Endothelial cell of umbilical vein (primary cell): ENCODE data around the gene TEX55. TPM values are rescaled to one million over a fixed set of nuclear protein-coding genes. Genes with fewer than 3 reads are reported as not detected.

Experiments
- BruUV-seq: library from RNA; stranded (reverse); fragments of 400-500 nt; replicated peaks from 2 replicates; lab custom pipeline; 2021; lab: Mats Ljungman, UMichigan
- CTCF ChIA-PET: fragments of 300-600, 350-600 bp; sonication (Branson Sonifier 250); formaldehyde crosslinking; loops from one replicate; lab custom pipeline; 2021; ENCODE audit warnings: antibody characterized with exemption, inconsistent platforms; lab: Charles Lee
- POLR2A ChIA-PET: fragments of 300-600, 350-600 bp; sonication (Branson Sonifier 250); formaldehyde crosslinking; loops from one replicate; lab custom pipeline; 2021; ENCODE audit warnings: antibody characterized with exemption, inconsistent platforms; lab: Charles Lee
- DNase-seq: peaks from one replicate; pipeline ENCODE4 v3.0.0-alpha.2; 2011; ENCODE audit warnings: low read depth, low spot score
- FAIRE-seq: peaks from 2 replicates; lab custom pipeline; 2011; peaks lifted over from hg19 to GRCh38; lab: Jason Lieb, UNC
- H2AFZ ChIP-seq: 2 replicates; pipeline ENCODE4 v1.6.0; 2012; ENCODE audit warnings: low read depth, low read length, control low read depth, inconsistent platforms
- H3K27ac ChIP-seq: 2 replicates; pipeline ENCODE4 v1.5.1; 2011; ENCODE audit warnings: low read depth, mild to moderate bottlenecking, control low read depth, low read length, moderate library complexity; ENCODE audit not compliant: insufficient read depth
- H3K27me3 ChIP-seq, 2 experiments: 2 replicates each; pipeline versions ENCODE4 v1.6.0 to v1.6.1; 2011; ENCODE audit warnings: low read length in 2 of 2, mixed read lengths in 1 of 2; ENCODE audit not compliant: control insufficient read depth in 2 of 2, insufficient read depth in 2 of 2
- H3K36me3 ChIP-seq, 2 experiments: 2 replicates in 1 of 2; 3 replicates in 1 of 2; pipeline ENCODE4 v1.5.1; 2011; ENCODE audit warnings: low read length in 2 of 2, mild to moderate bottlenecking in 1 of 2, moderate library complexity in 1 of 2; ENCODE audit not compliant: control insufficient read depth in 2 of 2, insufficient read depth in 2 of 2; ENCODE audit errors: extremely low read depth in 1 of 2
- H3K4me1 ChIP-seq: 3 replicates; pipeline ENCODE4 v1.5.1; 2011; ENCODE audit warnings: mild to moderate bottlenecking, low read length; ENCODE audit not compliant: control insufficient read depth, insufficient read depth; ENCODE audit errors: extremely low read depth
- H3K4me2 ChIP-seq: 2 replicates; pipeline ENCODE4 v1.6.1; 2011; ENCODE audit warnings: low read length, control low read depth, mixed read lengths; ENCODE audit not compliant: insufficient read depth
- H3K4me3 ChIP-seq, 3 experiments: fragments of 200-600 bp in 1 of 3; sonication (generic), shearing (Covaris generic) in 1 of 3; replicated peaks in 1 of 3; 2 replicates each; pipeline ENCODE4 v1.5.1; 2011 to 2016; ENCODE audit warnings: control low read depth in 3 of 3, low read length in 3 of 3, mild to moderate bottlenecking in 2 of 3, inconsistent platforms in 1 of 3, low read depth in 1 of 3, moderate library complexity in 1 of 3; ENCODE audit not compliant: insufficient read depth in 1 of 3
- H3K79me2 ChIP-seq: 2 replicates; pipeline ENCODE4 v1.6.0; 2012; ENCODE audit warnings: low read length, inconsistent platforms; ENCODE audit not compliant: control insufficient read depth, insufficient read depth
- H3K9ac ChIP-seq: replicated peaks from 2 replicates; pipeline ENCODE3; 2011; ENCODE audit warnings: low read length, control low read depth; ENCODE audit not compliant: insufficient read depth; ENCODE audit errors: extremely low read depth
- H3K9me1 ChIP-seq: replicated peaks from 3 replicates; pipeline ENCODE4 v1.6.0; 2011; ENCODE audit warnings: mild to moderate bottlenecking, low read length; ENCODE audit not compliant: control insufficient read depth, insufficient read depth; ENCODE audit errors: extremely low read depth
- H3K9me3 ChIP-seq: replicated peaks from 2 replicates; pipeline ENCODE4 v1.5.1; 2012; ENCODE audit warnings: low read length, inconsistent platforms; ENCODE audit not compliant: control insufficient read depth, insufficient read depth
- H4K20me1 ChIP-seq: replicated peaks from 2 replicates; pipeline ENCODE3; 2011; ENCODE audit warnings: mild to moderate bottlenecking, low read length; ENCODE audit not compliant: control insufficient read depth, insufficient read depth; ENCODE audit errors: extremely low read depth
- EZH2 ChIP-seq: IDR thresholded peaks from 2 replicates; pipeline ENCODE4 v1.6.1; 2012; ENCODE audit warnings: borderline replicate concordance, low read depth, mild to moderate bottlenecking, moderate library complexity, low read length, inconsistent platforms; ENCODE audit not compliant: severe bottlenecking
- FOS ChIP-seq: IDR thresholded peaks from 2 replicates; pipeline ENCODE4 v1.6.1; 2011; ENCODE audit warnings: mild to moderate bottlenecking, low read length, moderate library complexity, borderline replicate concordance; ENCODE audit not compliant: insufficient read depth
- GATA2 ChIP-seq: IDR thresholded peaks from 2 replicates; pipeline ENCODE4 v1.7.0; 2011; ENCODE audit warnings: low read depth, mild to moderate bottlenecking, moderate library complexity, mixed read lengths, low read length; ENCODE audit not compliant: insufficient read length, insufficient read depth
- JUN ChIP-seq: IDR thresholded peaks from 2 replicates; pipeline ENCODE4 v1.6.1; 2011; ENCODE audit warnings: borderline replicate concordance, low read depth; ENCODE audit not compliant: insufficient read length, insufficient read depth
- MYC ChIP-seq: IDR thresholded peaks from one replicate; pipeline ENCODE4 v1.6.1; 2011; ENCODE audit warnings: mild to moderate bottlenecking, low read depth, low read length
- POLR2A ChIP-seq: IDR thresholded peaks from 2 replicates; pipeline ENCODE4 v1.6.1; 2012; ENCODE audit warnings: low read depth, mild to moderate bottlenecking, control low read depth, low read length
- POLR2AphosphoS5 ChIP-seq: IDR thresholded peaks from 2 replicates; pipeline ENCODE4 v1.6.1; 2012; ENCODE audit warnings: low read depth, mild to moderate bottlenecking, control low read depth, low read length, moderate library complexity; ENCODE audit not compliant: insufficient read depth
- dilution Hi-C: fragments of 300-500 bp; cut with MboI; formaldehyde crosslinking; loops from one replicate; pipeline ENCODE4 v1.15.0; 2019; ENCODE audit warnings: low sequenced_read_pairs; ENCODE audit not compliant: extremely low pct_ligation_motif_present
- intact Hi-C: fragments of 100-400 bp; cut with micrococcal nuclease; formaldehyde crosslinking; loops from one replicate; pipeline ENCODE4 v1.10.0; 2022
- polyA plus RNA-seq, 4 experiments: library from polyadenylated mRNA; depleted of rRNA in 3 of 4; stranded (reverse) in 3 of 4; unstranded in 1 of 4; fragments of >200 nt; gene quantifications; 2 replicates each; pipeline versions ENCODE4 v1.2.1 to v1.2.3, GENCODE V29; 2011 to 2012; ENCODE audit warnings: missing spikeins in 1 of 4
- total RNA-seq: library from RNA; stranded (reverse); gene quantifications from 2 replicates; pipeline ENCODE4 v1.2.3, GENCODE V29; 2021
- TF ChIP-seq, protein P1 (sequence below): IDR thresholded peaks from 2 replicates; pipeline ENCODE4 v1.6.1; 2011; ENCODE audit not compliant: insufficient read depth, insufficient read length
- TF ChIP-seq, protein P2 (sequence below), 2 donors: IDR thresholded peaks; 1 replicate in 1 of 2; 2 replicates in 1 of 2; pipeline ENCODE4 v1.5.1; 2011; ENCODE audit warnings: low read length in 2 of 2, mild to moderate bottlenecking in 2 of 2, moderate library complexity in 2 of 2, control low read depth in 1 of 2, inconsistent platforms in 1 of 2, low read depth in 1 of 2; ENCODE audit not compliant: insufficient read depth in 1 of 2; ENCODE audit errors: extremely low read depth in 1 of 2

Gene TEX55
- total and polyA plus RNA-seq, 2 donors (not counting 3 experiments of a cell fraction or from before 2014, with no cell fraction given) = not detected

DNA sequence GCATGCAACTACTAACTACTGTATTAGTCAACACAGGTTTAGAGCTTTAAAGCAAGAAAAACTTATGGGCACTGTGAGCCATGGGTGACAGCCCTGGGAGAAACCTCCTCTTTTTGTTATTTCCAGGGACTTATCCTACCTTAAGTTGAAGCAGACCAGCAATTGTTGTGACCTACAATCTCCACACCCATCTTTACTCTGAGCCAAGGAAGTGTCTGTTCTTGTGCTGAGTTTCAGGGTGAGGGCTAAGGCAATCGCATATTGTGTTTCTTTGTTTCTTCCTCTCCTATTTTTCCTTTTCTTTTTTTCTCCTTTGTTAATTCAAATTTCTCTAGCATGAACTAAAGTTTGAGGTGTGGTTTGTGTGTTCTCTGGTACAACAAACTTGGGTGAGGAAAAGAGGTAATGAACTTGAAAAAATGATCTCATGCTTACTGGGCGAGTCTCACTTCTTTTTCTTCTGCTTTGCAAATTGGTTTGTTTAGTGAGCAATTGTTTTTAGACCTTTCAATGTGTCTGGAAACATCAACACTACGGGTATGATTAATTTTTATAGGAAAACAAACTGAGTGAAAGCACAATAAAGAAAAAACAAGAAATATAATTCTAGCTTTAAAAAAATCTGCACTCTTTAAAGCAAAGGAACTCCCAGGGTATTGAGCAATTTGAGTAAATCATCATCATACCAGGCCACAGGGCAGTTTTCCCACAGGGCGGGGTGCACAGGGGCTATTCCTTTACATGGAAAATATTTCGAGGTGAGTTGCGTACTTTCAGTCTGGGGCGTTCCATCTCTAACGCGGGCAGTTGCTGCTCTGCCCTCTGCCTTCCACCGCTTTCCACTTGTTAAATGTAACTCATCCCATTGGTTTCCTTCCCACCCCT lies 30.1 kb downstream of the TEX55 start:
- Histone ChIP-seq H3K36me3 (no peaks in the 10 kb centered on the region), H3K9me3 (no peaks in the 10 kb centered on the region), H3K9ac (no peak overlapping the region), H3K27ac (no peak overlapping the region), H3K79me2 (no peaks in the 10 kb centered on the region), H4K20me1 (no peaks in the 10 kb centered on the region), H3K27me3 (peaks cover 10 to 11% of the 10 kb centered on the region in 2 experiments), H2AFZ (no peak overlapping the region), H3K4me2 (no peak overlapping the region), H3K4me1 (no peaks in the 10 kb centered on the region), H3K4me3 (no peak overlapping the region), H3K9me1 (no peaks in the 10 kb centered on the region)
- dilution Hi-C loops = no loop called here
- no peak for TF ChIP-seq POLR2A
- TF ChIP-seq MYC = no peak
- TF ChIP-seq, protein P1, sequence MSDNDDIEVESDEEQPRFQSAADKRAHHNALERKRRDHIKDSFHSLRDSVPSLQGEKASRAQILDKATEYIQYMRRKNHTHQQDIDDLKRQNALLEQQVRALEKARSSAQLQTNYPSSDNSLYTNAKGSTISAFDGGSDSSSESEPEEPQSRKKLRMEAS = no peak
- TF ChIP-seq, protein P2, sequence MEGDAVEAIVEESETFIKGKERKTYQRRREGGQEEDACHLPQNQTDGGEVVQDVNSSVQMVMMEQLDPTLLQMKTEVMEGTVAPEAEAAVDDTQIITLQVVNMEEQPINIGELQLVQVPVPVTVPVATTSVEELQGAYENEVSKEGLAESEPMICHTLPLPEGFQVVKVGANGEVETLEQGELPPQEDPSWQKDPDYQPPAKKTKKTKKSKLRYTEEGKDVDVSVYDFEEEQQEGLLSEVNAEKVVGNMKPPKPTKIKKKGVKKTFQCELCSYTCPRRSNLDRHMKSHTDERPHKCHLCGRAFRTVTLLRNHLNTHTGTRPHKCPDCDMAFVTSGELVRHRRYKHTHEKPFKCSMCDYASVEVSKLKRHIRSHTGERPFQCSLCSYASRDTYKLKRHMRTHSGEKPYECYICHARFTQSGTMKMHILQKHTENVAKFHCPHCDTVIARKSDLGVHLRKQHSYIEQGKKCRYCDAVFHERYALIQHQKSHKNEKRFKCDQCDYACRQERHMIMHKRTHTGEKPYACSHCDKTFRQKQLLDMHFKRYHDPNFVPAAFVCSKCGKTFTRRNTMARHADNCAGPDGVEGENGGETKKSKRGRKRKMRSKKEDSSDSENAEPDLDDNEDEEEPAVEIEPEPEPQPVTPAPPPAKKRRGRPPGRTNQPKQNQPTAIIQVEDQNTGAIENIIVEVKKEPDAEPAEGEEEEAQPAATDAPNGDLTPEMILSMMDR (IDR thresholded peaks at IDR 0.05; ENCODE audit: extremely low read depth in 1 of 2, insufficient read depth in 1 of 2, low read depth in 1 of 2, low read length in 2 of 2) = no peak
- TF ChIP-seq EZH2 = no peak
- TF ChIP-seq JUN = no peak
- no peak for TF ChIP-seq POLR2AphosphoS5
- TF ChIP-seq GATA2 = no peak
- no peak for TF ChIP-seq FOS
- no TSS peak for BruUV-seq
- no peak for DNase-seq
- ChIA-PET POLR2A (no interaction called here), CTCF (no interaction called here)
- no peak for FAIRE-seq
- intact Hi-C loops = no loop called here
